Fibroblast of skin of left biceps (primary cell): ENCODE data around the gene MYBPC2.

ENCODE experiments used
- DNase-seq, 2 experiments: peaks; one replicate each; pipeline ENCODE4 v3.0.0-alpha.2; 2013; ENCODE audit warnings: low read depth in 2 of 2

MYBPC2 gene

GRCh38 chr19:50409347-50409746 lies 23.3 kb upstream of the MYBPC2 start:
- no peak for DNase-seq

GRCh38 chr19:50410109-50410508 lies 22.6 kb upstream of the MYBPC2 start:
- no peak for DNase-seq

- no peak for DNase-seq
Measured at GRCh38 chr19:50412419-50412818, 20.3 kb upstream of the MYBPC2 start.

- DNase-seq = no peak
Measured at GRCh38 chr19:50413096-50413495, 19.6 kb upstream of the MYBPC2 start.

GRCh38 chr19:50413531-50413930 lies 19.2 kb upstream of the MYBPC2 start:
- no peak for DNase-seq

- DNase-seq = peak in 1 of 2 experiments; percentile 15
Measured at GRCh38 chr19:50414864-50415660, 17.6 kb upstream of the MYBPC2 start.

GRCh38 chr19:50415661-50416033 lies 17.0 kb upstream of the MYBPC2 start:
- no peak for DNase-seq

- no peak for DNase-seq
Measured at GRCh38 chr19:50416034-50416977, 16.4 kb upstream of the MYBPC2 start.

- DNase-seq = no peak
Measured at GRCh38 chr19:50417111-50418081, 15.3 kb upstream of the MYBPC2 start.

GRCh38 chr19:50418176-50419021 lies 14.3 kb upstream of the MYBPC2 start, which contains the start of gene SPIB:
SPIB (plus strand) TSS chr19:50418938; CDS start chr19:50418963, 25 bp downstream.
- no peak for DNase-seq

- no peak for DNase-seq
Measured at GRCh38 chr19:50419022-50419579, 13.6 kb upstream of the MYBPC2 start.

- no peak for DNase-seq
Measured at GRCh38 chr19:50419580-50420035, 13.1 kb upstream of the MYBPC2 start.

- DNase-seq = no peak
Measured at GRCh38 chr19:50420127-50420526, 12.6 kb upstream of the MYBPC2 start.

- DNase-seq = no peak
Measured at GRCh38 chr19:50420808-50421207, 11.9 kb upstream of the MYBPC2 start.

GRCh38 chr19:50422397-50423278 lies 10.1 kb upstream of the MYBPC2 start:
- DNase-seq = no peak

GRCh38 chr19:50423279-50424113 lies 9.2 kb upstream of the MYBPC2 start:
- no peak for DNase-seq

- no peak for DNase-seq
Measured at GRCh38 chr19:50425581-50425980, 7.1 kb upstream of the MYBPC2 start.

GRCh38 chr19:50427318-50427925 lies 5.3 kb upstream of the MYBPC2 start:
- DNase-seq = no peak
